ENCODE data around the gene CDC25B. TPM values are rescaled to one million over a fixed set of nuclear protein-coding genes. Genes with fewer than 3 reads are reported as not detected.

The CDC25B gene
- total and polyA plus RNA-seq, 2 of the 13 experiments (the other 11 are each of a cell fraction or from before 2014, with no cell fraction given) = 14.5 to 19.4 TPM

GRCh38 chr20:3818155-3819151 lies 22.3 kb downstream of the CDC25B start (continued):
- TF ChIP-seq ZNF138 (CRISPR knock-in tag; IDR thresholded peaks at IDR 0.05; ENCODE audit: low read depth) (peak; percentile 59; the same call in 1 of the 2 replicates), MTF1 (CRISPR knock-in tag; IDR thresholded peaks at IDR 0.05) (no peak), ZNF557 (CRISPR knock-in tag; IDR thresholded peaks at IDR 0.05) (no peak; the same call in 1 of the 2 replicates), HNRNPLL (IDR thresholded peaks at IDR 0.05; ENCODE audit: low read depth, low read length, poor library complexity, severe bottlenecking) (no peak), ZNF615 (CRISPR knock-in tag; IDR thresholded peaks at IDR 0.05; ENCODE audit: borderline replicate concordance) (no peak), PBX3 (CRISPR knock-in tag; IDR thresholded peaks at IDR 0.05; ENCODE audit: borderline replicate concordance) (no peak), ZBTB3 (CRISPR knock-in tag; IDR thresholded peaks at IDR 0.05; ENCODE audit: borderline replicate concordance, low read depth) (no peak), UBTF (CRISPR knock-in tag; IDR thresholded peaks at IDR 0.05) (peak; percentile 92), PITX1 (CRISPR knock-in tag; IDR thresholded peaks at IDR 0.05) (peak; percentile 80), MIER2 (CRISPR knock-in tag; IDR thresholded peaks at IDR 0.05) (peak; percentile 91), IRF1 (CRISPR knock-in tag; IDR thresholded peaks at IDR 0.05; ENCODE audit: low read depth) (no peak), ZNF644 (CRISPR knock-in tag; IDR thresholded peaks at IDR 0.05; ENCODE audit: low read depth) (peak; percentile 95), ZBTB42 (CRISPR knock-in tag; IDR thresholded peaks at IDR 0.05) (no peak), ZNF333 (CRISPR knock-in tag; IDR thresholded peaks at IDR 0.05; ENCODE audit: borderline replicate concordance) (no peak), ZBTB7A (CRISPR knock-in tag; IDR thresholded peaks at IDR 0.05) (peak; percentile 89; the same call in 1 of the 2 replicates), SALL2 (CRISPR knock-in tag; IDR thresholded peaks at IDR 0.05) (peak; percentile 50), TARDBP (CRISPR knock-in tag; IDR thresholded peaks at IDR 0.05) (peak; percentile 97), PTBP1 (IDR thresholded peaks at IDR 0.05; ENCODE audit: low read depth, low read length, poor library complexity, severe bottlenecking) (peak; percentile 66), ARHGAP35 (CRISPR knock-in tag; IDR thresholded peaks at IDR 0.05; ENCODE audit: borderline replicate concordance) (peak; percentile 83)

Data from HepG2 (cell line).